GM19452 (cell line): Measurements from ENCODE around the gene DNAAF1.
"Not testable (repeated sequence)": the region's sequence is repeated elsewhere in the genome, so short reads cannot be mapped to it uniquely, and the experiment has no call there.

Source experiments
- ATAC-seq: cut with Tn5 transposase; IDR thresholded peaks from one replicate; pipeline ENCODE4 v1.9.1; 2021; ENCODE audit not compliant: unreplicated experiment

Gene DNAAF1

DNA sequence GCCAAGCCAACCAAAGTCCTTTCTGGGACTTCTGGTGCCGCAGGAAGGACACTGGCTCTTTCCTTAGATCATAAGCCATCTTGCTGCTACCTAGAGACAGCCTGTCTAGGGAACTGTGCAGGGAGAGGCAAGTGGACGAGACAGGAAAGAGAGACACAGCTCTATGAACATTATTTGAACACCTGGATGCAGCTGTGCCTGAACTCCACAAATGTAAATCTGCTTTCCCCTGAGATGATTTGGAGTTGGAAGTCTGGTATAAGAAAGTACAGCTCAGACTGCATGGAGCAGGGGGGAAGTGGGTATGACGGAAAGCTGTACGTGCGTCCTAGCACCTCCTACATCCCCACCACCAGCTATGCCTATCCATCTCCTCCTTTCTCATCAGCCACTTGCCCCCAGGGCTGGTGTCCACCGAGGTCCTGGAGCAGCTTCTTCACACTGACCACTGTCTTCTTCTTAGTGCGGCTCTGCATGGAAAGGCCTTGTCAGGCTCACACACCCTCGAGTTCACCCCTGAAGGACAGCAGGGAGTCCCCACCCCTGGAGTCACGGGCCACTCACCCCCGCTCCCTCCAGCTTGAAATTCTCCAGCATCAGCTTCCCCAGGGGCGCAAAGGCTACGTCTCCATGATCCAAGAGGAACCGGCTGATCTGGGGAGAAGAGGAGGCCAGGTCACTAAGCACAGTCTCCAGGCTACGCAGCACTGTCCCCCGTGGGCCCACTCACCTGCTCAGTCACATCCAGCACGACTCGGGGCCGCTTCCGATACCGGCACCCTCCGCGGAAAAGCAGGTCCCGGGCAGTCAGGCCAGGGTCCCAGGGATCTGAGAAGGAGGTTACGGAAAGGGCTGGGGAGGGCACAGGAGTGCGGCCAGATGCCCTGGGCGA lies 37.8 kb downstream of the DNAAF1 start:
- no peak for ATAC-seq

DNA sequence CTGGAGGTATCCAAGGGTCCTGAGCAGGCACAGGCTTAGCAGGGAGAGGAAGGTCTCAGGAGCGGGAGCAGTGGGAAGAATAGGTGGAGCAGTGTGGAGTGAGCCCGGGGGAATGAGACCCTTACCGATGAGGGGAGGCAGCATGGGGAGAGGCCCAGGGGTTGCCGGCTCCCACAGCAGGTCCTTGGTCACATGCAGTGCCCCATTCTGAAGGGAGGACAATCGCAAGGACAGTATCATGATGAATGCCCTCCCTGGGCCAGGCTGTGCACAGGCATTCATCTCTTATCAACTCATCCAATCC lies 38.4 kb downstream of the DNAAF1 start:
- ATAC-seq = no peak

DNA sequence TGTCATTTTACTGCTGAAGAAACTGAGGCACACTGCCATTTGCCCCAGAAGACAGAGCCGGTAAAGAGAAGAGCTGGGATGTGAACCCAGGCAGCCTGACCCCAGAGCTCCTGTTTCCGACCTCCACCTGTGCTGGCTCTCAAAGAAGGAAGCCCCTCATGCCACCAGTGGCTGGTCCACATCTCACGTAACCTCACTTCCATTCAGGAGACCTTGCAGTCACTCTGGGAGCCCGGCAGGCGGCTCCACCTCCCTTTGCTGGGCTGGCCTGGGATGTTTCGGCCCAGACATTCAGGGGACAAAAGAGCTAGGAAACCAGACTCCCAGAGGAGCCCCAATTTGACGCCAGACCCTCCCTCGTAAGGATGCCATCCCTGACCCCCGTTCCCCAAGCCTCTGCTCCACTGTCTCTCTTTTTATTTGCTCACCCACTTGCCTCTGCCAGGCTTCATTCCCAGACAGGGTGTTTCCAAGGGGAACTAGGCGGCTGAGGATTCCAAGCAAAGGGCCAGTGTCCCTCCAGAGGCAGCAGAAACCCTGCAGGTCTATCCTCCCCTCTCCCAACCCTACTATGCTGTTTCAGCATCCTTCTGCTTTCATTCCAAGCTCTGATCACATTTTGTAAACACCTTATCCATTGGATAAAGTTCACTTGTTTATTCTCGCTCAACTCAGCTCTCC lies 38.9 kb downstream of the DNAAF1 start:
- ATAC-seq = no peak

GRCh38 chr16:84184775-84185174 lies 39.7 kb downstream of the DNAAF1 start:
- no peak for ATAC-seq

DNA sequence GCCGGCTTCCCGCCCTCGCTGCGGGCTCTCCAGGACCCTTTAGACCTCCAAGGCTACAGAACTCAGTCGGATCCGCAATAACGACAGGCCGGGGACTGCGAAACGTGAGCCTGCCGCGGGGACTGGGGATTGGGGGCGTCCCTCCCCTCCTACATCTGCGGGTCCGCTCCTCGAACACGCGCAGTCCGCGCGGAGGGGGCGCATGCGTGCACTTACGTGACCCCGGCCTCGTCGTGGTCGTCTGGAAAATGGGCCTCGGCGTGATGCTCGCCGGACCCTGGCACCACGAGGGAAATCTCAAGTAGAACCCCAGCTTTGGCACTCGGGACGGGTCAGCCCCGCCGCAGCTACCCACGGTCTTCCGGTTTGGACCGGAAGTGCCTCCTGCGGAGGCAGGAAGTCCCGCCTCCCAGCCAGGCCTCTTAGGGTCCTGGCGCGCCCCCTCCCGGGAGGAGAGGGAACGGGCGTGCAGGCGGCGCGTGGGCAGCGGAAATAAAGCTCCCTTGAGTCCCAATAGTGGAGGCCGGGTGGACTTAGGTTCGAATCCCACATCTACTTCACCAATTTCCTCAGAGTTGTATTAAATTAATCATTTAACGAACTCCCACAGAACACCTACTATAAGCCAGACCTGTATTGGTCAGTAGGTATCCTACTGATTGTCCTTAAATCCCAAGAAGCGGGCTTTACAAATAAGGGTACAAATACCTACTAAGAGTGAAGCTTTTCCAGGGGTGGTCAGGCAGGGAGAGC lies 41.8 kb downstream of the DNAAF1 start, which contains the start of gene TAF1C:
Gene TAF1C (minus strand): TSS at position 373 of the 753 bp plus-strand sequence. CDS start 2,069 bp downstream, outside the sequence.
- peak; percentile 97 for ATAC-seq

DNA sequence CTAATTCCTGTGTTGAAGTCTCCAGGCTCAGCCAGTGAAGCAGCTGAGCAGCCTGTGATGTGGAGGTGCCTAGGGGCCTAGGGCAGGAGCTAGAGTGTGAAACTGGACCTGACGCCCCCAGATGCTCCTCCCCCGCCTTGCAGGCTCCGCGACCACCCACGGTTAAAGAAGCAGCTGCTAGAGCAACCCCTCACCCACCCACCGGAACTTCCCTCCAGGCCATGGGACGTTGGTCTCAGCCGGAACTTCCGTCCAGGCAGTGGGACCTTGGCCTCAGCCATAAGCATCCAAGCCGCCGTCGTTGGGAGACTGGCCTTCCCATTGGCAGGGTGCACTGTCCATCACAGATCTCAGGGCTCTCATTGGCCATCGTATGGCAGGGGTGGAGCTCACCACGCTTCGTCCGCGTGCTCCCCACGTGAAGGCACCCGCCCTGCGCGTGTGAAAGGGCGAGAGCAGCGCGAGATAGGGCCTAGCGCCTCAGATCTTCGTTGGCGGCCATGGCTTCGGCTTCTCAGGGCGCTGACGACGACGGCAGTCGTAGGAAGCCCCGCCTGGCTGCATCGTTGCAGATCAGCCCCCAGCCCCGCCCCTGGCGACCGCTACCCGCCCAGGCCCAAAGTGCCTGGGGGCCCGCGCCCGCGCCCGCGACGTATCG lies 45.8 kb downstream of the DNAAF1 start, which contains the start of gene ADAD2:
Gene ADAD2 (plus strand): TSS at position 427 of the 658 bp plus-strand sequence. CDS start 74 bp downstream, at position 501.
- ATAC-seq = no peak

DNA sequence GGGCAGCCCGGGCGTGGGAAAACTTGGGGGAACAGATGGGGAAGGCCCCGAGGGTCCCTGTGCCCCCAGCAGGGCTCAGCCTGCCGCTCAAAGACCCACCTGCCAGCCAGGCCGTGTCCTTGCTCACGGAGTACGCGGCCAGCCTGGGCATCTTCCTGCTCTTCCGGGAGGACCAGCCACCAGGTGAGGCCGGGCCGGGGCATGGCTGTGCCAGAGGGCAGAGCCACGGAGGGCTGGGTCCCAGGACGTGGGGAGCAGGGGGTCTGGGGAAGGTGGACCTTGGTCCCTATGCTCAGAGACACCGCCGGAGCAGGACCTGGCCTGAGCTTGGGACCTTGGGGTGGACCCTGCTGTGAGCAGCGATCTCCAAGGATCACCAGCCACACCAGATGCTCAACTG lies 46.4 kb downstream of the DNAAF1 start:
- no peak for ATAC-seq

DNA sequence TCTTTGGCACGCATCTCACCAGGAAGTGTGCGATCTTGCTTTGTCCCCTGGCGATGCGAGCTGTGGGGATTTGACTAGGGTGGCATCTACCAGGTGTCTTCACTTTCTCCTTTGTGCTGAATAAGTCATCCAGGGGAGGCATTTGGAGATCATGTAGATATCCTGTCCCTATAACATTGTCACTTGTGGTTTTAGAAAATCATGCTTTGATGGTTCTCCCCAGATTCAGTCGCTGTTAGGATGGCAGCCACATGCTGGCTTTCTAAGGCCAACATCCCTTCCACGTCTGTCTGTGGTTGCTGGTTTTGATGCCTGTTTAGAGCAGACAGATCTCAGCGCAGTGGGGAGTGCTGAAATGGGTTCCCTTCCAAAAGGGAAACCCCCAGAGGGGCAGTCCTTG lies 48.4 kb downstream of the DNAAF1 start:
- ATAC-seq = no peak

DNA sequence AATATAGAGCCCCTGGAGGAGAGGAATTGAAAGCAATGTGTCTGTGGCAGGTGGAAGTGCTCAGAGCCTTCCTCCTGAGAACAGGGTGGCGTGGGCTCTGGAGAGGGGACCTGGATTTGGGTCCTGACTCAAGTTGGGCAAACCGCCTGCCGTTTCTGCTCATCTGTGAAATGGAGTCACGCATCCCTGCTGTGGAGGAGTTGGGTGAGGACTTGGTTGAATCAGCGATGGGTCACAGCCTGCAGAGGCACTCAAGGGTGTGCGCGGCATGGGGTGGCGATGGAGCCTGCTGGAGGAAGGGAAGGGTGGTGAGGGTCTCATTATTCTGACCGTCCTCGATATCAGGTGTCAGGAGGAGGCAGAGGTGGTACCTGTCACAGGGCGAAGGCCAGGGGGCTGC lies 48.9 kb downstream of the DNAAF1 start:
- no peak for ATAC-seq

- peak; percentile 73 for ATAC-seq
Measured at GRCh38 chr16:84194470-84195200, 49.5 kb downstream of the DNAAF1 start.

GRCh38 chr16:84195201-84196093 lies 50.3 kb downstream of the DNAAF1 start:
- ATAC-seq = no peak

DNA sequence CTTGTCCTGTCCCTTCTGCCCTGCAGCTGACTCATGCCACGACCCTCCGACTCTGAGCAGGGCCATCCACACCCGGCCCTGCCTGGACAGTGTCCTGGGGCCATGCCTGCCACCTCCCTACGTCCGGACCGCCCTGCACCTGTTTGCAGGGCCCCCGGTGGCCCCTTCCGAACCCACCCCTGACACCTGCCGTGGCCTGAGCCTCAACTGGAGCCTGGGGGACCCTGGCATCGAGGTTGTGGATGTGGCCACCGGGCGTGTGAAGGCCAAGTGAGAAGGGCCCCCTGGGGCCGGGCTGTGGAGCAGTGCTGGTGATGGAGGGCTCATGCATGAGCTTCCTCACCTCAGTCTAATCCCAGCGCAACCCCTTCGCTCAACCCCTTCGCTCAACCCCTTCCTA lies 51.0 kb downstream of the DNAAF1 start:
- ATAC-seq = no peak

- no peak for ATAC-seq
Measured at GRCh38 chr16:84196727-84197394, 51.8 kb downstream of the DNAAF1 start.

GRCh38 chr16:84197466-84198128 lies 52.5 kb downstream of the DNAAF1 start:
- no peak for ATAC-seq

DNA sequence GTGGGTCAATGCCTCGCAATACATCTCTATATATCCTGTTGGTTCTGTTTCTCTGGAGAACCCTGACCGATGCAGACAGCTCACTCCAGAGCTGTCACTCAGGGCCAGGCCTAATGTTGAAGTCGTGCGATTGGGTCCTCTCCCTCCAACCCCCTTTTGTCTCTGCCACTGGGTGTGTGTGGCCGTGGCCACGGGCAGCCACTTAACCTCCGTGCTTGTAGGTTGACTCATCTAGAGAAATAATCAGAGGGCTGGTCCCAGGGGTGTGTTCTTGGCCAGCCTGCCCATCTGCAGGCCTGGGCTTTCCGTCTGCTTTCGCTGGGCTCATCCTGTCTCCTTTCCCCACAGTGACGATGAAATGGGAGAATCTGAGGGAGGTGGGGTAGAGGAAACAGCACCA lies 53.3 kb downstream of the DNAAF1 start:
- ATAC-seq = no peak

DNA sequence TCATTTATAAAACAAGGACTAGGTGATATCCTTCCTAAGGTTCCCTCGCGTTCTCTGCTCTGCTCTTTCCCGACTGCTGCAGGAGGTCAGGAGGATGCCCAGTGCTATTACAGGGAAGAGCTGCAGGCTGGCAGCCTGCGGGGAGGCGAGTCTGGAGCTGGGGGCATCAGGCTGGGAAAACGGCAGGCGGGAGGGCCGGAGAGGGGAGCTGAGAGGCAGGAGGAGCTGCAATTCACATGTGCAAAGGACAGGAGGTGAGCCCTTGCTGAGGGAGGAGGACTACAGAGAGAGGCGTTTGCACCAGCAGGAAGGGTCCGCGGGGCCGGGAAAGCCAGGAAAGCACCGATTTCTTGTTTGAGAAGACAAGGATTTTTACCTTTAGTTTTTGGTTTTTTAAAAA lies 54.0 kb downstream of the DNAAF1 start:
- ATAC-seq = no peak

- ATAC-seq = no peak
Measured at GRCh38 chr16:84199861-84200260, 54.8 kb downstream of the DNAAF1 start.

- not testable (repeated sequence) for ATAC-seq
Measured at GRCh38 chr16:84204551-84204950, 59.4 kb downstream of the DNAAF1 start.
